Fibroblast of villous mesenchyme (primary cell): Measurements from ENCODE around the gene KHDRBS1. TPM values are rescaled to one million over a fixed set of nuclear protein-coding genes. Genes with fewer than 3 reads are reported as not detected.
A peak's percentile ranks its signal among the peaks of the same experiment; 100 is the strongest.

Experiments
- DNase-seq: peaks from one replicate; pipeline ENCODE4 v3.0.0-alpha.2; 2010; ENCODE audit warnings: low read depth
- H3K4me3 ChIP-seq: 2 replicates; pipeline ENCODE4 v1.5.1; 2011; ENCODE audit warnings: low read depth, mild to moderate bottlenecking, low read length
- total RNA-seq: library from RNA; depleted of rRNA; stranded (reverse); fragments of >200 nt; gene quantifications from 2 replicates; pipeline ENCODE4 v1.2.3, GENCODE V29; 2012
- TF ChIP-seq, protein P1 (sequence below): IDR thresholded peaks from 2 replicates; pipeline ENCODE4 v1.5.1; 2012; ENCODE audit warnings: low read depth, mild to moderate bottlenecking, low read length; ENCODE audit not compliant: insufficient read depth

Gene KHDRBS1, protein sequence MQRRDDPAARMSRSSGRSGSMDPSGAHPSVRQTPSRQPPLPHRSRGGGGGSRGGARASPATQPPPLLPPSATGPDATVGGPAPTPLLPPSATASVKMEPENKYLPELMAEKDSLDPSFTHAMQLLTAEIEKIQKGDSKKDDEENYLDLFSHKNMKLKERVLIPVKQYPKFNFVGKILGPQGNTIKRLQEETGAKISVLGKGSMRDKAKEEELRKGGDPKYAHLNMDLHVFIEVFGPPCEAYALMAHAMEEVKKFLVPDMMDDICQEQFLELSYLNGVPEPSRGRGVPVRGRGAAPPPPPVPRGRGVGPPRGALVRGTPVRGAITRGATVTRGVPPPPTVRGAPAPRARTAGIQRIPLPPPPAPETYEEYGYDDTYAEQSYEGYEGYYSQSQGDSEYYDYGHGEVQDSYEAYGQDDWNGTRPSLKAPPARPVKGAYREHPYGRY
- 50.3 and 51.0 TPM in 2 replicates for total RNA-seq

DNA sequence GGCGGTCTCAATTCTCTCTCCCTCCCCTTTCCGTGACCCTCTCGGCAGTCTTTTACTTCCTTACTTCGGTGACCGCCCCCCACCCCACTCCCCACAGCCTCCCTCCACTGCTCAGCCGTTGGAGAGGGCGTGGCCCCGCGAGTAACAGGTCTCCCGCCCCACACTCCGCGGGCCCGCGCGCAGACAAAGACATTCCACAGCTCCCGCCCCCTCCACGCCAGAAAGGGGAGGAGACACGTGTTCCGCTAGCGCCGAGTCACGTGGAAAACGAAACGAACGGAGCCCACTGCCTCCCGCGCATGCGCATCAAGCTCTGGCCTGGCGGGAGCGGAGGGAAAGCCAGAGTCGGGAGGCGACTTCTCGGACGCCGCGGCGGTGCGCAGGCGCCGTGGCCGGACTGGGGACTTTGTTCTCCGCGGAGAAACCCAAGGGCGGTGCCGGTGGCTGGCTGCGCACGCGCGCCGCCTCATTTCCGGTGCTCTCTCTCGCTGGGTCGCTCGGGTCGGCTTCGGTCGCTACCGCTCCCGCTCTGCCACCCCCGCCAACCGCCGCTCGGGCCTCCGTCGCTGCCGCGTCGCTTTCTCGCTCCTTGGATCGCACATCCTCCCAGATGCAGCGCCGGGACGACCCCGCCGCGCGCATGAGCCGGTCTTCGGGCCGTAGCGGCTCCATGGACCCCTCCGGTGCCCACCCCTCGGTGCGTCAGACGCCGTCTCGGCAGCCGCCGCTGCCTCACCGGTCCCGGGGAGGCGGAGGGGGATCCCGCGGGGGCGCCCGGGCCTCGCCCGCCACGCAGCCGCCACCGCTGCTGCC lies at the start of gene KHDRBS1:
KHDRBS1 (plus strand) TSS at position 483 of the 813 bp plus-strand sequence; CDS start at position 611, 128 bp downstream.
- peak within 1 kb of the TSS; percentile 99 for H3K4me3 ChIP-seq
- DNase-seq: peak; percentile 99
- TF ChIP-seq, protein P1, sequence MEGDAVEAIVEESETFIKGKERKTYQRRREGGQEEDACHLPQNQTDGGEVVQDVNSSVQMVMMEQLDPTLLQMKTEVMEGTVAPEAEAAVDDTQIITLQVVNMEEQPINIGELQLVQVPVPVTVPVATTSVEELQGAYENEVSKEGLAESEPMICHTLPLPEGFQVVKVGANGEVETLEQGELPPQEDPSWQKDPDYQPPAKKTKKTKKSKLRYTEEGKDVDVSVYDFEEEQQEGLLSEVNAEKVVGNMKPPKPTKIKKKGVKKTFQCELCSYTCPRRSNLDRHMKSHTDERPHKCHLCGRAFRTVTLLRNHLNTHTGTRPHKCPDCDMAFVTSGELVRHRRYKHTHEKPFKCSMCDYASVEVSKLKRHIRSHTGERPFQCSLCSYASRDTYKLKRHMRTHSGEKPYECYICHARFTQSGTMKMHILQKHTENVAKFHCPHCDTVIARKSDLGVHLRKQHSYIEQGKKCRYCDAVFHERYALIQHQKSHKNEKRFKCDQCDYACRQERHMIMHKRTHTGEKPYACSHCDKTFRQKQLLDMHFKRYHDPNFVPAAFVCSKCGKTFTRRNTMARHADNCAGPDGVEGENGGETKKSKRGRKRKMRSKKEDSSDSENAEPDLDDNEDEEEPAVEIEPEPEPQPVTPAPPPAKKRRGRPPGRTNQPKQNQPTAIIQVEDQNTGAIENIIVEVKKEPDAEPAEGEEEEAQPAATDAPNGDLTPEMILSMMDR: no peak

DNA sequence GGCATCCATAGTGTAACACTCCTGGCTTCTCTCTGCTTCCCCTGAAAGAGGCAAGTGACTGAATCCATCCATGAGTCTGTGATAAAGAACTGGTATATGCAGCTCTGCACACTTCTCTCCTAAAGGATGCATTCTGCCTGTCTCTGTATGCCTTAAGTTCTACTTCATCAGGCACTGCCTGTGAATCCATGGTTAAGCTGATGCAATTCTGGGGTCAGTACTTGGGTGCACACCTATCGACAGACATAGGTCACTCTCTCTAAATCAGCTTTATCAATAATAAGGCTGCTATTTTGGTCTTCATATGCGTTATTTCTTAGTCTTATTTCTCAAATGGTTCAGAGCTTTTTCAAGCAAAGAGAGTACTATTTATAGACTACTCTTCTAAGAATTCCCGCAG lies 42.8 kb upstream of the KHDRBS1 start:
- H3K4me3 ChIP-seq: no peak overlapping the region
- TF ChIP-seq, protein P1: no peak
- DNase-seq: no peak

DNA sequence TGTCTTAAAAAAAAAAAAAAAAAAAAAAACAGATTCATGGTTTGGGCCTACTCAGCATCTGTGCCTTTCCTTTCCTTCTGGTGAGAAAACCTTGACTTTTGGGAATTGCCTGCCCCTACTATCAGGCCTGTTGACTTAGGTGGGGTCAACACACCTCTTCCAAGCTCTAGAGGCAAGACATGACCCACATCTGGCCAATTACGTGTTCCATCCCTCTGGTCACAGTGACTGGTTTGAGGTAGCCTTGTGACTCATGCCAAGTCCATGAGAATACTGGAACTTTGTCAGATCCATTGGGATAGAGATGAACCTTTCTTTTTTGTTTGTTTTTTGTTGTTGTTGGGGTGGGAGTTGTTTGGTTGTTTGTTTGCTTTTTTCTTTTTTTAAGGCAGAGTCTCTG lies 37.3 kb upstream of the KHDRBS1 start:
- TF ChIP-seq, protein P1: no peak
- DNase-seq: no peak
- H3K4me3 ChIP-seq: no peak overlapping the region

DNA sequence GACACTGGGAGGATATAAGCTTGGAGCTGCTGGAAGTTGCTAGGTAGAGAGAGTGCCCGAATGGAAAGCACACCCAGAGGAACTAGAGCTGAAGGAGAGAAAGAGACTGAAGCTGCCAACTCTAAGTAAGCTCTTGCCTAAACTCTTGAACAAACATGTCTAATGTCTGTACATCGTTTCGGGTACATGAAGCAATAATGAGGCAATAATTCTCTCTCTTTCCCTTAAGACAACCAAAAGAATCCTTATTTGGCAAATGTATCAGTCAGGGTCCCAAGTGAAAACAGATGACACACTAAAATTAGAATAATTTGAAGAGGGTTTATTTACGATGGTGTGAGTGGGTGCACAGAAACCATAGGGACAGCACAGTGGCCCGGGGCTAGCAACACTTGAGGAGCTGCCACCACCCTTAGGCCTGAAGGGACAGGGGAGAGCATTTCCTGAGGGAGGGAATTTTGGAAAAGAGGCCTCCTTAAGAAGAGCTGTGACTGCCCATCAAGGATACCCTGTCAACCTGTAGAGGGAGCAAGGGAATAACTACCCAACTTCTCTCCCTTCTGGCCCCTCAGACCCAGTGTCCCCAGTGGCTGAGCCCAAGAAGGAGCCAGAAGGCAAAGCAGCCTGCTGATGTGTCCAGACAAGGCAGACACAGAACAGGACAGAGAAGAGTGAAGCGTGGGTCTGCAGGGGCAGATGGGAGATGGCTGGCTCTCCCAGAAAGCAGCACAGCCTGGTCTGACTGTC lies 36.1 kb upstream of the KHDRBS1 start:
- H3K4me3 ChIP-seq: no peak overlapping the region
- TF ChIP-seq, protein P1: peak; percentile 65
- peak; percentile 67 for DNase-seq

DNA sequence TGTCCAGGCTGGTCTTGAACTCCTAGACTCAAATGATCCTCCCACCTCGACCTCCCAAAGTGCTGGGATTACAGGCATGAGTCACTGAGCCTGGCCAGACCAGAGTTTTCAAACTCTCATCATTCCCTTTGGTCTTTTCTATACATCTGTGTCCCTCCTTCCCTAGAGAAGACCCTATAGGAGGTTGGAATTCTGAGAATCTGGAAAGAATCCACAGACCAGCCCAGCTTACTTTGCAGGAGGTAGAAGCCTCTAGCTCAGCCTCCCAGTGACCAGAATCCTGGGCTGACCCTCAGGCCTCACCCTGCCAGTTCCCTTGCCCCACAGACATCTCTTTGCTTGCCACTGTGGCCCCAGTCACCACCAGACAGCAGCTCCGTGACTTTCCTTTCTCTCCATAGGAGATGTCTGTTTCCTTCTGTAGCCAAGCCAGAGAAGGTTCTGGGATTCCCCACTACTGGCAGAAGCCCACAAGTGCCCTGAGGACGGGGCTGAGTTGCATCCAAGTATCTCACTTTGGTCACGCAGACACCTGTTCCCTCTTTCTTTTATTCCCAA lies 34.7 kb upstream of the KHDRBS1 start:
- TF ChIP-seq, protein P1: no peak
- no peak for DNase-seq

DNA sequence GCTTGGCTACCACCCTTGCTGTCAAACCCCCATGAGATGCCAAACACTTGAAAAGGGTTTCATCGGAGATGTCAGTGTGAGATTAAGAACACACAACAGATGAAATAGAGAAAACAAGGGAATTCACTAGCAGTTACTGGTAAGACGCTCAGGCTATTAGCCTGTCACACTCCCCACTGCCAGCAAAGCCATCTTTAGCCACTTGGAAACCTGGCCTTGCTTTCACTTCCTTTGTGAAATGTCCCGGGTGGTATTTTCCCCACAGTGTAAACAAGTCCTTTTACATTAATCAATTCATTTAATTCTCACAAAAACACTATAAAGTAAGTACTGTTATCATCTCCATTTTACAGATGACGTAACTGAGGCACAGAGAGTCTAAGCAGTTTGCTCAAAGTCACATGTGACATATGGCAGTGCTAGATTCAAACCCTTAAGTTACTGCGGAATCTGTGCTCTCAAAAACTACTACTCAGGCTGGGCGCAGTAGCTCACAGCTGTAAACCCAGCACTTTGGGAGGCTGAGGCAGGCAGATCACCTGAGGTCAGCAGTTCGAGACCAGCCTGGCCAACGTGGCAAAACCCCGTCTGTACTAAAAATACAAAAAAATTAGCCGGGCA lies 32.7 kb upstream of the KHDRBS1 start:
- TF ChIP-seq, protein P1: no peak
- H3K4me3 ChIP-seq: no peak overlapping the region
- no peak for DNase-seq

More for the DNA sequence above, 34.7 kb upstream of the KHDRBS1 start:
- no peak overlapping the region for H3K4me3 ChIP-seq
